DMS 273 (cell line): ENCODE data around the gene NBEAL2.

Source experiments
- DNase-seq: peaks from one replicate; lab custom pipeline; 2025; ENCODE audit not compliant: unreplicated experiment; lab: John Stamatoyannopoulos, UW

The NBEAL2 gene

GRCh38 chr3:46944191-46944590 is 35.3 kb upstream of the NBEAL2 start:
- no peak for DNase-seq

GRCh38 chr3:46946416-46946815 is 33.0 kb upstream of the NBEAL2 start:
- DNase-seq = no peak

- DNase-seq = no peak
Measured at GRCh38 chr3:46946856-46947545, 32.5 kb upstream of the NBEAL2 start.

GRCh38 chr3:46947546-46947901 is 31.9 kb upstream of the NBEAL2 start:
- no peak for DNase-seq

- peak; percentile 56 for DNase-seq
Measured at GRCh38 chr3:46947981-46948791, 31.3 kb upstream of the NBEAL2 start.

GRCh38 chr3:46948830-46949671 is 30.4 kb upstream of the NBEAL2 start:
- DNase-seq = peak; percentile 31

GRCh38 chr3:46950177-46950576 is 29.3 kb upstream of the NBEAL2 start:
- no peak for DNase-seq

- no peak for DNase-seq
Measured at GRCh38 chr3:46950650-46951241, 28.7 kb upstream of the NBEAL2 start.

GRCh38 chr3:46952813-46953212 is 26.7 kb upstream of the NBEAL2 start:
- no peak for DNase-seq

- DNase-seq = no peak
Measured at GRCh38 chr3:46953234-46954010, 26.0 kb upstream of the NBEAL2 start.

- no peak for DNase-seq
Measured at GRCh38 chr3:46954178-46954577, 25.3 kb upstream of the NBEAL2 start.

- DNase-seq = no peak
Measured at GRCh38 chr3:46955157-46955556, 24.3 kb upstream of the NBEAL2 start.

GRCh38 chr3:46955801-46956259 is 23.6 kb upstream of the NBEAL2 start:
- DNase-seq = no peak

- DNase-seq = no peak
Measured at GRCh38 chr3:46957092-46957820, 22.2 kb upstream of the NBEAL2 start.

GRCh38 chr3:46958467-46959160 is 20.9 kb upstream of the NBEAL2 start:
- DNase-seq = no peak

- DNase-seq = no peak
Measured at GRCh38 chr3:46959161-46959511, 20.3 kb upstream of the NBEAL2 start.

GRCh38 chr3:46960081-46960701 is 19.3 kb upstream of the NBEAL2 start:
- DNase-seq = peak; percentile 38

- no peak for DNase-seq
Measured at GRCh38 chr3:46960835-46961234, 18.6 kb upstream of the NBEAL2 start.

- DNase-seq = no peak
Measured at GRCh38 chr3:46962427-46962826, 17.0 kb upstream of the NBEAL2 start.
